Loucy (cell line): ENCODE results near the gene DCAF4L1.

Source experiments
- EZH2phosphoT487 ChIP-seq: fragments of 200-600 bp; IDR thresholded peaks from 2 replicates; pipeline ENCODE4 v1.6.1; 2018; ENCODE audit warnings: antibody characterized with exemption, mild to moderate bottlenecking, moderate library complexity, borderline replicate concordance
- TF ChIP-seq, protein P1 (sequence below): fragments of 200-600 bp; sonication (generic); conservative IDR thresholded peaks from 2 replicates; pipeline ENCODE4 v1.5.1; 2014; ENCODE audit warnings: mild to moderate bottlenecking, antibody characterized with exemption, low read length

GRCh38 chr4:41985151-41985550, 3.6 kb downstream of the DCAF4L1 start:
- TF ChIP-seq, protein P1, sequence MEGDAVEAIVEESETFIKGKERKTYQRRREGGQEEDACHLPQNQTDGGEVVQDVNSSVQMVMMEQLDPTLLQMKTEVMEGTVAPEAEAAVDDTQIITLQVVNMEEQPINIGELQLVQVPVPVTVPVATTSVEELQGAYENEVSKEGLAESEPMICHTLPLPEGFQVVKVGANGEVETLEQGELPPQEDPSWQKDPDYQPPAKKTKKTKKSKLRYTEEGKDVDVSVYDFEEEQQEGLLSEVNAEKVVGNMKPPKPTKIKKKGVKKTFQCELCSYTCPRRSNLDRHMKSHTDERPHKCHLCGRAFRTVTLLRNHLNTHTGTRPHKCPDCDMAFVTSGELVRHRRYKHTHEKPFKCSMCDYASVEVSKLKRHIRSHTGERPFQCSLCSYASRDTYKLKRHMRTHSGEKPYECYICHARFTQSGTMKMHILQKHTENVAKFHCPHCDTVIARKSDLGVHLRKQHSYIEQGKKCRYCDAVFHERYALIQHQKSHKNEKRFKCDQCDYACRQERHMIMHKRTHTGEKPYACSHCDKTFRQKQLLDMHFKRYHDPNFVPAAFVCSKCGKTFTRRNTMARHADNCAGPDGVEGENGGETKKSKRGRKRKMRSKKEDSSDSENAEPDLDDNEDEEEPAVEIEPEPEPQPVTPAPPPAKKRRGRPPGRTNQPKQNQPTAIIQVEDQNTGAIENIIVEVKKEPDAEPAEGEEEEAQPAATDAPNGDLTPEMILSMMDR, result no peak
- TF ChIP-seq EZH2phosphoT487, result no peak
